Keratinocyte (primary cell): ENCODE data around the gene EEF1AKMT2. TPM values are rescaled to one million over a fixed set of nuclear protein-coding genes. Genes with fewer than 3 reads are reported as not detected.

ENCODE experiments used
- DNase-seq: peaks from one replicate; pipeline ENCODE4 v3.0.0-alpha.2; 2011; ENCODE audit warnings: low read depth, missing footprints, low spot score
- FAIRE-seq: peaks from 2 replicates; lab custom pipeline; 2011; peaks lifted over from hg19 to GRCh38; lab: Jason Lieb, UNC
- H2AFZ ChIP-seq: 2 replicates; pipeline ENCODE4 v1.6.0; 2012; ENCODE audit warnings: low read length, control low read depth, inconsistent platforms; ENCODE audit not compliant: control insufficient read depth
- H3K27ac ChIP-seq: 2 replicates; pipeline ENCODE4 v1.5.1; 2011; ENCODE audit warnings: low read length; ENCODE audit not compliant: control insufficient read depth, insufficient read depth
- H3K27me3 ChIP-seq: 3 replicates; pipeline ENCODE4 v1.6.0; 2011; ENCODE audit warnings: low read length; ENCODE audit not compliant: control insufficient read depth, insufficient read depth; ENCODE audit errors: extremely low read depth
- H3K36me3 ChIP-seq, 2 experiments: 2 replicates in 1 of 2; 3 replicates in 1 of 2; pipeline ENCODE4 v1.5.1; 2011; ENCODE audit warnings: low read length in 2 of 2, mild to moderate bottlenecking in 1 of 2; ENCODE audit not compliant: control insufficient read depth in 2 of 2, insufficient read depth in 2 of 2; ENCODE audit errors: extremely low read depth in 1 of 2
- H3K4me1 ChIP-seq: 3 replicates; pipeline ENCODE4 v1.5.1; 2011; ENCODE audit warnings: low read length; ENCODE audit not compliant: control insufficient read depth, insufficient read depth; ENCODE audit errors: extremely low read depth
- H3K4me2 ChIP-seq: 3 replicates; pipeline ENCODE4 v1.6.0; 2011; ENCODE audit warnings: low read depth, low read length; ENCODE audit not compliant: control insufficient read depth, insufficient read depth; ENCODE audit errors: extremely low read depth
- H3K4me3 ChIP-seq, 3 experiments: fragments of 200-600 bp in 1 of 3; sonication (generic) in 1 of 3; 2 replicates in 2 of 3; 3 replicates in 1 of 3; pipeline ENCODE4 v1.5.1; 2011 to 2016; ENCODE audit warnings: low read length in 3 of 3, mild to moderate bottlenecking in 3 of 3, control low read depth in 2 of 3, inconsistent platforms in 1 of 3, low read depth in 1 of 3, mixed read lengths in 1 of 3, mixed run types in 1 of 3, moderate library complexity in 1 of 3; ENCODE audit not compliant: control insufficient read depth in 2 of 3, insufficient read depth in 2 of 3; ENCODE audit errors: extremely low read depth in 1 of 3
- H3K79me2 ChIP-seq: 2 replicates; pipeline ENCODE4 v1.6.0; 2012; ENCODE audit warnings: low read length; ENCODE audit not compliant: control insufficient read depth, insufficient read depth
- H3K9ac ChIP-seq: 3 replicates; pipeline ENCODE4 v1.6.0; 2011; ENCODE audit warnings: low read length; ENCODE audit not compliant: control insufficient read depth, insufficient read depth; ENCODE audit errors: extremely low read depth
- H3K9me1 ChIP-seq: 3 replicates; pipeline ENCODE4 v1.6.0; 2011; ENCODE audit warnings: low read length; ENCODE audit not compliant: control insufficient read depth, insufficient read depth; ENCODE audit errors: extremely low read depth
- H3K9me3 ChIP-seq: 2 replicates; pipeline ENCODE4 v1.5.1; 2012; ENCODE audit warnings: low read depth, low read length; ENCODE audit not compliant: control insufficient read depth
- H4K20me1 ChIP-seq: 3 replicates; pipeline ENCODE4 v1.6.0; 2011; ENCODE audit warnings: low read length; ENCODE audit not compliant: control insufficient read depth, insufficient read depth; ENCODE audit errors: extremely low read depth
- EZH2 ChIP-seq: IDR thresholded peaks from one replicate; pipeline ENCODE4 v1.6.1; 2012; ENCODE audit warnings: inconsistent platforms, mild to moderate bottlenecking, low read length, moderate library complexity
- dilution Hi-C: fragments of 300-500 bp; cut with MboI; formaldehyde crosslinking; loops from one replicate; pipeline ENCODE4 v1.7.0; 2020; ENCODE audit warnings: low sequenced_read_pairs; ENCODE audit not compliant: extremely low pct_ligation_motif_present
- polyA plus RNA-seq, 5 experiments: library from polyadenylated mRNA; depleted of rRNA in 3 of 5; stranded (reverse) in 3 of 5; stranded (forward) in 1 of 5; unstranded in 1 of 5; fragments of >200 nt; gene quantifications; 1 replicate in 1 of 5; 2 replicates in 3 of 5; 3 replicates in 1 of 5; pipeline versions ENCODE4 v1.2.1 to v1.2.3, GENCODE V29; 2011 to 2012; ENCODE audit warnings: missing spikeins in 2 of 5, low read depth in 1 of 5, low replicate concordance in 1 of 5
- TF ChIP-seq, protein P1 (sequence below), 3 experiments: IDR thresholded peaks in 1 of 3; conservative IDR thresholded peaks in 1 of 3; optimal IDR thresholded peaks in 1 of 3; 2 replicates in 2 of 3; 3 replicates in 1 of 3; pipeline versions ENCODE3 to v1.5.1; 2011; ENCODE audit warnings: low read length in 3 of 3, mild to moderate bottlenecking in 3 of 3, moderate library complexity in 2 of 3, control low read depth in 1 of 3, inconsistent platforms in 1 of 3; ENCODE audit not compliant: insufficient read depth in 2 of 3; ENCODE audit errors: extremely low read depth in 1 of 3

The EEF1AKMT2 gene
- polyA plus RNA-seq, 1 donor (not counting 4 experiments of a cell fraction or from before 2014, with no cell fraction given), result 19.1 TPM

DNA sequence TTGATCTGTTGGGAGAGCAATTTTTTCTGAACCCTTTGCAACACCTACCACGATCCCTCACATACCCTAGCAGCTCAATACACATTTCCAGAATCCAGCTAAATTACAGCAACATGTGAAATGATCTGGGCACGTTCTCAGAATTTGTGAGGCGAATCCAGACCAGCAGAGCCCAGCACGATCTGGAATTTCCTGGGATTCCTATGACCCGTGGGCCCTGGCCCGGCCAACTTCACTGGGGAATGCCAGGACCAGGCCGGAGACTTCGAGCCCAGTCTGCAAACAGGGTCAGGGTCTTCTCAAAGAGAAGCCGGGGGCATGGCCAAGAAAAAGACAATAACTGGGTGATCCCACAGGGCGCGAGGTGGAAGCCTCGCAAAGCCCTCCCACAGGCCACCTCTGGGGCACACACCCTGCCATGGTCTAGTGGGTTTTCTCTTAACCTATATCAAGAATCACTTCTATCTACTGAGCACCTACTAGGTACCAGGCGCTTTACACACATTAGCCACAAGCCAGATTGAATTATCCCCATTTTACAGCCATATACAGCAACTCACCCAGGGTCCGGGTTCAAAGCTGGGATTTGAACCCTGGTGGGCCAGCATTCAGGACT lies 81.3 kb downstream of the EEF1AKMT2 start:
- H3K9me1 ChIP-seq, result no peaks in the 10 kb centered on the region
- H3K27me3 ChIP-seq, result no peaks in the 10 kb centered on the region
- peaks cover 13% of the 10 kb centered on the region for H3K4me1 ChIP-seq
- H4K20me1 ChIP-seq, result no peaks in the 10 kb centered on the region
- H3K9ac ChIP-seq, result no peak overlapping the region
- H3K4me3 ChIP-seq, result no peak overlapping the region
- peak overlapping the region; percentile 6 for H3K4me2 ChIP-seq
- H3K79me2 ChIP-seq, result peaks cover 26% of the 10 kb centered on the region
- dilution Hi-C loops, result no loop called here
- H3K36me3 ChIP-seq, result peaks cover 4 to 14% of the 10 kb centered on the region in 2 experiments
- DNase-seq (no peak), FAIRE-seq (no peak)
- H3K27ac ChIP-seq, result no peak overlapping the region
- TF ChIP-seq, protein P1, sequence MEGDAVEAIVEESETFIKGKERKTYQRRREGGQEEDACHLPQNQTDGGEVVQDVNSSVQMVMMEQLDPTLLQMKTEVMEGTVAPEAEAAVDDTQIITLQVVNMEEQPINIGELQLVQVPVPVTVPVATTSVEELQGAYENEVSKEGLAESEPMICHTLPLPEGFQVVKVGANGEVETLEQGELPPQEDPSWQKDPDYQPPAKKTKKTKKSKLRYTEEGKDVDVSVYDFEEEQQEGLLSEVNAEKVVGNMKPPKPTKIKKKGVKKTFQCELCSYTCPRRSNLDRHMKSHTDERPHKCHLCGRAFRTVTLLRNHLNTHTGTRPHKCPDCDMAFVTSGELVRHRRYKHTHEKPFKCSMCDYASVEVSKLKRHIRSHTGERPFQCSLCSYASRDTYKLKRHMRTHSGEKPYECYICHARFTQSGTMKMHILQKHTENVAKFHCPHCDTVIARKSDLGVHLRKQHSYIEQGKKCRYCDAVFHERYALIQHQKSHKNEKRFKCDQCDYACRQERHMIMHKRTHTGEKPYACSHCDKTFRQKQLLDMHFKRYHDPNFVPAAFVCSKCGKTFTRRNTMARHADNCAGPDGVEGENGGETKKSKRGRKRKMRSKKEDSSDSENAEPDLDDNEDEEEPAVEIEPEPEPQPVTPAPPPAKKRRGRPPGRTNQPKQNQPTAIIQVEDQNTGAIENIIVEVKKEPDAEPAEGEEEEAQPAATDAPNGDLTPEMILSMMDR (optimal IDR thresholded peaks at IDR 0.05 in 1 of 3, IDR thresholded peaks at IDR 0.05 in 1 of 3, conservative IDR thresholded peaks at IDR 0.05 in 1 of 3; ENCODE audit: extremely low read depth in 1 of 3, insufficient read depth in 2 of 3, low read length in 3 of 3), result no peak
- no peak for TF ChIP-seq EZH2
- no peak overlapping the region for H2AFZ ChIP-seq
- no peaks in the 10 kb centered on the region for H3K9me3 ChIP-seq

DNA sequence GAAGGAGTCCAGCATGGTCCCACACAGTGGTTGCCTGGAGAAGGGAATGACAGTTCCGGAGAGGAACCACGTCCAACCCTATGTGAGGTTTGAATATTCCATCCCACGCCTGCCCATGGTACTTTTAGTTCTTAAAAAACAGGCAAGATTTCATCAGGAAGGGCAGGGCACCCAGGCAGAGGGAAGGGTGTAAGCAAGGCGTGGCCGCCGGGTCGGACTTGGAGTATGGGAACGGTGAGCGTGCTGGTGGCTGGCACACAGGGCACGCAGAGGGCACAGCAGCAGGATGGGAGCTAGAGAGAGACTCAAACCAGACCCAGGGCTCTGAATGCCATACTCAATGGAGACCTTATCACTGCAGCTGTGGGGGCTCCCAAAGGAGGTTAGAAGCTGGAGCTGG lies 81.8 kb downstream of the EEF1AKMT2 start:
- Histone ChIP-seq H3K27ac (no peak overlapping the region), H3K4me3 (no peak overlapping the region), H2AFZ (no peak overlapping the region), H3K9ac (no peak overlapping the region), H3K36me3 (peaks cover 9 to 19% of the 10 kb centered on the region in 2 experiments), H3K4me2 (peak overlapping the region; percentile 6), H3K9me3 (no peaks in the 10 kb centered on the region), H3K9me1 (no peaks in the 10 kb centered on the region), H3K79me2 (peaks cover 22% of the 10 kb centered on the region), H4K20me1 (no peaks in the 10 kb centered on the region), H3K4me1 (peaks cover 13% of the 10 kb centered on the region), H3K27me3 (no peaks in the 10 kb centered on the region)
- dilution Hi-C loops, result no loop called here
- no peak for DNase-seq
- TF ChIP-seq, protein P1 (optimal IDR thresholded peaks at IDR 0.05 in 1 of 3, IDR thresholded peaks at IDR 0.05 in 1 of 3, conservative IDR thresholded peaks at IDR 0.05 in 1 of 3; ENCODE audit: extremely low read depth in 1 of 3, insufficient read depth in 2 of 3, low read length in 3 of 3), result no peak
- TF ChIP-seq EZH2, result no peak
- no peak for FAIRE-seq
